HG03342 (cell line): ENCODE results near the gene DAPK2.

Experiments used
- ATAC-seq: cut with Tn5 transposase; IDR thresholded peaks from one replicate; pipeline ENCODE4 v1.9.1; 2021; ENCODE audit warnings: mild to moderate bottlenecking, moderate library complexity; ENCODE audit not compliant: unreplicated experiment

DAPK2 gene

GRCh38 chr15:64000183-64000951, 45.9 kb downstream of the DAPK2 start:
- ATAC-seq = no peak

GRCh38 chr15:63999177-63999576, 47.1 kb downstream of the DAPK2 start:
- ATAC-seq = no peak

- ATAC-seq = no peak
Measured at GRCh38 chr15:63998489-63998888, 47.8 kb downstream of the DAPK2 start.

- no peak for ATAC-seq
Measured at GRCh38 chr15:63997715-63998442, 48.4 kb downstream of the DAPK2 start.

GRCh38 chr15:63996794-63997357, 49.4 kb downstream of the DAPK2 start:
- no peak for ATAC-seq

- no peak for ATAC-seq
Measured at GRCh38 chr15:63995789-63996188, 50.5 kb downstream of the DAPK2 start.

- no peak for ATAC-seq
Measured at GRCh38 chr15:63994073-63994600, 52.1 kb downstream of the DAPK2 start.

GRCh38 chr15:63992300-63992699, 54.0 kb downstream of the DAPK2 start:
- ATAC-seq = no peak

GRCh38 chr15:63991706-63992105, 54.6 kb downstream of the DAPK2 start:
- ATAC-seq = no peak

GRCh38 chr15:63990454-63990853, 55.8 kb downstream of the DAPK2 start:
- no peak for ATAC-seq

- no peak for ATAC-seq
Measured at GRCh38 chr15:63987796-63988378, 58.4 kb downstream of the DAPK2 start.

- ATAC-seq = peak; percentile 62
Measured at GRCh38 chr15:63986751-63987341, 59.4 kb downstream of the DAPK2 start.

GRCh38 chr15:63986185-63986680, 60.1 kb downstream of the DAPK2 start:
- ATAC-seq = no peak

- ATAC-seq = no peak
Measured at GRCh38 chr15:63985221-63986184, 60.8 kb downstream of the DAPK2 start.

GRCh38 chr15:63984331-63984730, 62.0 kb downstream of the DAPK2 start:
- no peak for ATAC-seq

GRCh38 chr15:63983061-63983711, 63.1 kb downstream of the DAPK2 start:
- ATAC-seq = no peak

- ATAC-seq = no peak
Measured at GRCh38 chr15:63982381-63982854, 63.9 kb downstream of the DAPK2 start.

GRCh38 chr15:63981596-63982320, 64.5 kb downstream of the DAPK2 start:
- no peak for ATAC-seq
